CD4-positive, CD25-positive, alpha-beta regulatory T cell (primary cell): ENCODE data around the gene C6orf62. TPM values are rescaled to one million over a fixed set of nuclear protein-coding genes. Genes with fewer than 3 reads are reported as not detected.
"Not testable (repeated sequence)": the region's sequence is repeated elsewhere in the genome, so short reads cannot be mapped to it uniquely, and the experiment has no call there.

Experiments used
- ATAC-seq, 2 donors: fragments of 150-1000 bp; cut with Tn5 transposase; one replicate each; pipeline ENCODE4 v1.10.0; 2021; ENCODE audit warnings: low read depth in 2 of 2, moderate number of reproducible peaks in 2 of 2, moderate library complexity in 1 of 2
- DNase-seq, 3 donors: peaks; one replicate each; pipeline versions ENCODE4 v3.0.0 to v3.0.0-alpha.2; 2012 to 2022; ENCODE audit warnings: mixed read lengths in 1 of 3
- H3K27ac ChIP-seq: one replicate; pipeline ENCODE4 v1.7.0; 2013; ENCODE audit warnings: mild to moderate bottlenecking, low read length; ENCODE audit not compliant: insufficient read depth, poor library complexity, severe bottlenecking
- H3K27me3 ChIP-seq: one replicate; pipeline ENCODE4 v1.7.0; 2013; ENCODE audit warnings: low read length; ENCODE audit not compliant: control insufficient read depth, insufficient read depth
- H3K36me3 ChIP-seq: one replicate; pipeline ENCODE4 v1.7.0; 2013; ENCODE audit warnings: mild to moderate bottlenecking, low read length, moderate library complexity; ENCODE audit not compliant: control insufficient read depth, insufficient read depth
- H3K4me1 ChIP-seq: 2 replicates; pipeline ENCODE4 v1.7.0; 2013; ENCODE audit warnings: mild to moderate bottlenecking, low read length; ENCODE audit not compliant: insufficient read depth, control insufficient read depth, poor library complexity, severe bottlenecking
- H3K4me3 ChIP-seq: one replicate; pipeline ENCODE4 v1.7.0; 2013; ENCODE audit warnings: low read depth, mild to moderate bottlenecking, low read length, moderate library complexity
- H3K9me3 ChIP-seq, 2 experiments: 1 replicate in 1 of 2; 2 replicates in 1 of 2; pipeline ENCODE4 v1.7.0; 2013; ENCODE audit warnings: low read length in 2 of 2, mild to moderate bottlenecking in 1 of 2, moderate library complexity in 1 of 2; ENCODE audit not compliant: control insufficient read depth in 2 of 2
- H3K27ac Mint-ChIP-seq, 3 donors: one replicate each; pipeline ENCODE4 v1.8.0; 2020 to 2022; ENCODE audit warnings: mild to moderate bottlenecking in 3 of 3, mixed read lengths in 3 of 3, moderate library complexity in 2 of 3
- H3K27me3 Mint-ChIP-seq: one replicate; pipeline ENCODE4 v1.8.0; 2022; ENCODE audit warnings: mild to moderate bottlenecking, mixed read lengths
- H3K36me3 Mint-ChIP-seq: one replicate; pipeline ENCODE4 v1.8.0; 2020; ENCODE audit warnings: mixed read lengths
- H3K4me1 Mint-ChIP-seq, 4 donors: one replicate each; pipeline ENCODE4 v1.8.0; 2020 to 2022; ENCODE audit warnings: mixed read lengths in 4 of 4, mild to moderate bottlenecking in 1 of 4
- H3K4me3 Mint-ChIP-seq, 4 donors: one replicate each; pipeline ENCODE4 v1.8.0; 2020 to 2022; ENCODE audit warnings: mild to moderate bottlenecking in 4 of 4, mixed read lengths in 4 of 4, moderate library complexity in 3 of 4
- H3K9me3 Mint-ChIP-seq, 7 donors: one replicate each; pipeline ENCODE4 v1.8.0; 2020 to 2022; ENCODE audit warnings: mixed read lengths in 7 of 7, mild to moderate bottlenecking in 3 of 7, moderate library complexity in 2 of 7
- polyA plus RNA-seq, 4 donors: library from polyadenylated mRNA; unstranded; fragments of 300-500 nt; fragmentation: Illumina TruSeq; gene quantifications; one replicate each; pipeline ENCODE4 v1.2.3, GENCODE V29; 2021
- total RNA-seq: library from RNA; stranded (reverse); gene quantifications from one replicate; pipeline ENCODE4 v1.2.3, GENCODE V29; 2022

Gene C6orf62
- total and polyA plus RNA-seq, 5 donors from 2014 or later = 91.7 to 124 (median 99.6) TPM

DNA sequence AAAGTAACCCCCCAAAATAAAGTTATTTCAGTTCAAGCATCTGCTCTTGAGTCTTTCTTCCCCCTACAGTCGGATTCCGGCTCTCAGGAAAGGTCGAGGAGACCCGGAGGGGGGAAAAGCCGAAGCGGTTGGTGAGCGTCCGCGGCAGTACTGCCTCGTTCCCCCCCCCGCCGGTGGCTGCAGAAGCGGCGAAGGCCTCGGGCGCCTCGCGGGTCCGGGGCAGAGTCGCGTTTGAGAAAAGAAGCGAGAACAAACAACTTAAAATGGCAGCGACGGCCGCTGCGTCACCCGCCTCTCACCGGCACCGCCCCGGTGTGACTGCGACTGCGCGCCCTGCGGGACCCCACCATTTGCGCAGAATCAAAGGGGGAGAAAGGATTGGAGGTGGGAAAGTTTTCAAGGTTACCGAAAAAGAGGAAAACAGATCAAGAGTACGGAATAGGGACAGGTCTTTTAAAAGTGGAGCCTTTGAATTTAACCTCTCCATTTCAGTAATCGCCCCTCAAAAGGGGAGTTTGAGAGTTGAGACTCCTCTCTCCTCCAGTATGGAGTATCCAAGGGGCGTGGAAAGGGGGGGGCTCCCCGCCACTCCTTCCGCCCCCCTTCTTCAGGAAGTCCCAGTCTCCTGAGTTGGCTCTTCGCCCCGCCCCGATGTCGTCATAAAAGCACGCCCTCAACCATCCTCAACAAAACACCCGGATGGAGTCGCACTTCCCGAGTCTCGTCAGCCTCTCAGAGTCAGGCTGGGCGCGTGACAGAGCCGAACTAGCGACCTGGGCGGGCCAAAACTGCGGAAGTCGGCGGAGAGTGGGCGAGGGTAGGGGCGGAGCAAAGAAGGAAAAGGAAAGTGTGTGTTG lies 1.9 kb upstream of the C6orf62 start:
- Mint-ChIP-seq H3K36me3 (peaks cover 20% of the 10 kb centered on the region), H3K27me3 (peaks cover 9% of the 10 kb centered on the region), H3K27ac (peak overlapping the region; percentile 98 to 100 (median 100)), H3K4me1 (peaks cover 19 to 44% (median 33%) of the 10 kb centered on the region in 4 donors), H3K4me3 (peak overlapping the region; percentile 91 to 100 (median 95)), H3K9me3 (peaks cover 0 to 1% (median 0%) of the 10 kb centered on the region in 7 donors)
- H3K27ac ChIP-seq = peak overlapping the region; percentile 100
- ATAC-seq = peak; percentile 86 to 89
- H3K36me3 ChIP-seq = peaks cover 7% of the 10 kb centered on the region
- no peaks in the 10 kb centered on the region for H3K9me3 ChIP-seq
- no peaks in the 10 kb centered on the region for H3K27me3 ChIP-seq
- peak; percentile 100 for DNase-seq
- peak overlapping the region; percentile 95 for H3K4me3 ChIP-seq
- peaks cover 43% of the 10 kb centered on the region for H3K4me1 ChIP-seq

DNA sequence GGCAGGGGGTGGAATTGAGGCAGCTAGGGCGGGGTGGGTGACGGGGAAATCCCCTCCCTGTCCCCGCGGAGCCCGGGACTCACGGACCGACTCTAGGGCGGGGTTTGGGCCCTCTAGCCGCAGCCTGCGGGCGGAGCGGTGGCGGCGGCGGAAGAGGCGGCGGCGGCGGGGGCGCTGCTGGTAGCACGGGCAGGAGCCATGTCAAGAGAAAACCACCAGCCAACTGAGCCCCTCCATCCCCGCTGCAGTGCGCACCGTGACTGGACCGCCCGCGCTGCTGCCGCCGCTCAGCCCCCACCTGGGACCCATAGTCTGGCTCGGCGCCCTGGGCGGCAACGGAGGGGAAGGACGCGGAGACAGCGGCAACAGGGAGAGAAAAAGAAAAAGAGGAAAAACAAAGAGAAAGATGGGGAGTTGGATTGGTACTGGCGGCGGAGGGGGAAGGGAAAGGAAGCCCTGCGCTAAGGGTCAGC lies 1.2 kb upstream of the C6orf62 start:
- Mint-ChIP-seq H3K9me3 (peaks cover 0 to 1% (median 0%) of the 10 kb centered on the region in 7 donors), H3K36me3 (peaks cover 27% of the 10 kb centered on the region), H3K27me3 (peaks cover 9% of the 10 kb centered on the region), H3K4me3 (peak overlapping the region; percentile 91 to 100 (median 95)), H3K4me1 (peaks cover 19 to 51% (median 39%) of the 10 kb centered on the region in 4 donors), H3K27ac (peak overlapping the region; percentile 98 to 100 (median 100))
- Histone ChIP-seq H3K4me3 (peak overlapping the region; percentile 96), H3K27ac (peak overlapping the region; percentile 100), H3K4me1 (peaks cover 49% of the 10 kb centered on the region), H3K27me3 (no peaks in the 10 kb centered on the region), H3K9me3 (no peaks in the 10 kb centered on the region), H3K36me3 (peaks cover 14% of the 10 kb centered on the region)
- ATAC-seq (peak; percentile 13 to 18), DNase-seq (peak; percentile 75 to 88 (median 81))

DNA sequence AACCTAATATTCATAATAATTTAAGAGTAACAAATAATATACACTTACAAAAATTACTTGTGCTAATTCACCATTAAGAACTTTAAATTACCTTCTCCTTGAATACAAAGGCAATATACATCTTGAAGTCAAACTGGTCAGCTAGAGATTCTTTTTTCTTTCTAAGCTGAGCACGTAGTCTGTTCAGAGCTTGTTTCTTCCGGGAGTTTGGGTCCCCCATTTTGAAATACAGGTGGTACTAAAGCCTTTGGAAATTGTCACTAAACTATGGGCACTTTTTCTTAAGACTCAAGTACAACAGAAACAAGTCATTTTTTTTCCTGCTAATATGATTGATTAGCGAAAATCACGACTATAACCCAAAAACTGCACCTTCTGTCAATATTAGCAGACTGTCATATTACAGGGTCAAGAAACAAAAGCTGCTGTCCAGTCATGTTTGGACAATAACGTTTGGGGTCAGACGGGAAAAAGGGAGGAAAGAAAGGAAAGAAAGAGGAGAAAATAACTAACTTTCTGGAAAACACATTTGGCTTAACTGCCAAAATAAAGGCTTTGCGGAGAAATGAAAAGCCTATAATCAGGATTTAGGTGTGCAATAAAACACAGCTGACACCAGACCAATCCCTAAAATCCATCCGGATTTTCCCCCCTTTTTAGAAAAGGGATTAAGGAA lies 367 bp downstream of the C6orf62 start:
- Histone ChIP-seq H3K4me3 (peak overlapping the region; percentile 96), H3K27ac (peak overlapping the region; percentile 100), H3K36me3 (peaks cover 30% of the 10 kb centered on the region), H3K27me3 (no peaks in the 10 kb centered on the region), H3K4me1 (peaks cover 65% of the 10 kb centered on the region), H3K9me3 (no peaks in the 10 kb centered on the region)
- DNase-seq (peak in 2 of 3 donors; percentile 31 to 47), ATAC-seq (no peak)
- peaks cover 9% of the 10 kb centered on the region for H3K27me3 Mint-ChIP-seq
- peak overlapping the region; percentile 91 to 100 (median 95) for H3K4me3 Mint-ChIP-seq
- peak overlapping the region; percentile 92 to 100 (median 98) for H3K27ac Mint-ChIP-seq
- peaks cover 26 to 65% (median 52%) of the 10 kb centered on the region in 4 donors for H3K4me1 Mint-ChIP-seq
- H3K36me3 Mint-ChIP-seq = peaks cover 38% of the 10 kb centered on the region
- H3K9me3 Mint-ChIP-seq = peaks cover 0 to 1% (median 0%) of the 10 kb centered on the region in 7 donors

DNA sequence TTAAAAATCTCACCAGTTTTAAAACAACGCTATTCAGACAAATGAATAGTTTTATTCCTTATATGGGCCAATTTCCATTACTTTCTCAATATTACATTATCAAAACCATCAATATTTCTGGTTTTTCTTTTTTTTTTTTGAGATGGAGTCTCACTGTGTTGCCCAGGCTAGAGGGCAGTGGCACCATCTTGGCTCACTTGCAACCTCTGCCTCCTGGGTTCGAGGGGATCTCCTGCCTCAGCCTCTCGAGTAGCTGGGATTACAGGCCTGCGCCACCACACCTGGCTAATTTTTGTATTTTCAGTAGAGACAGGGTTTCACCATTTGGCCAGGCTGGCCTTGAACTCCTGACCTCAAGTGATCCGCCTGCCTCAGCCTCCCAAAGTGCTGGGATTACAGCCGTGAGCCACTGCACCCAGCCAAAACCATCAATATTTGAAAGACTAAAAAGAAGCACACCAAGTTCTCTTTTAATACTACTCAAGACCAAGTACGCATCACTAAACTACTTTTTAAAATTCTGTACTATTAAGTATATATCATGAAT lies 2.3 kb downstream of the C6orf62 start:
- H3K27me3 Mint-ChIP-seq, H3K9me3 Mint-ChIP-seq, H3K27me3 ChIP-seq, ATAC-seq, DNase-seq, H3K9me3 ChIP-seq: not testable (repeated sequence)
- peaks cover 40% of the 10 kb centered on the region for H3K36me3 Mint-ChIP-seq
- peak overlapping the region in 1 of 3 donors; percentile 98 for H3K27ac Mint-ChIP-seq
- Histone ChIP-seq H3K36me3 (peaks cover 48% of the 10 kb centered on the region), H3K4me3 (peak overlapping the region; percentile 96), H3K27ac (peak overlapping the region; percentile 100), H3K4me1 (peaks cover 79% of the 10 kb centered on the region)
- peak overlapping the region; percentile 91 to 100 (median 95) for H3K4me3 Mint-ChIP-seq
- H3K4me1 Mint-ChIP-seq = peaks cover 34 to 78% (median 62%) of the 10 kb centered on the region in 4 donors

DNA sequence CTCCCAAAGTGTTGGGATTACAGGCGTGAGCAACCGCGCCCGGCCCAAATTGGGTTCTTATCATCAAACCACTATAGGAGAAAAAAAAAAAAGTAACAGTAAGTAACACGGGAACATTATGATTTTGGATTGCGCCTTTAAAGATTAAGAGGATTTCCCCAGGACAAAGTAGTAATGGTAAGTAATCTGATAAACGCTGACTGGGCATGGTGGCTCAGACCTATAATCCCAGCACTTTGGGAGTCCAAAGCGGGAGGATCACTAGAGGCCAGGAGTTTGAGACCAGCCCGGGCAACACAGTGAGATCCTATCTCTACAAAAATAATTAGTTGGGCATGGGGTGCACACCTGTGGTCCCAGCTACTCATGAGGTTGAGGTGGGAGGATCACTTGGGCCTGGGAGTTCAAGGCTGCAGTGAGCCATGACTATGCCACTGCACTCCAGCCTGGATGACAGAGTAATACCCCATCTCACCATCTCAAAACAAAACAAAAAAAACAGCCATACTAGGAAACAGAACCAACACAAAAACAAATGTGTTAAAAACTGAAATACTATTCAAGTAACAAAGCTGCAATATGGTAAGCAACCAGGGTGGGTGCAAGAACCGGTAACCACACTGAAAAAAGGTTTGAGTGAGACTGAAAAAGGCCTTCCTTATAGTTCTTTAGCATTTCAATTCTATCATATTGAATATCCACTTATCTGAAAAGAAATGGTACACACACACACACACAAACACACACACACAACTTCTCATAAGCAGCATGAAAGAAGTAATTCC lies 8.2 kb downstream of the C6orf62 start:
- H3K4me3 ChIP-seq = peak overlapping the region; percentile 41
- Mint-ChIP-seq H3K27ac (peak overlapping the region; percentile 59 to 89 (median 66)), H3K4me1 (peaks cover 30 to 65% (median 52%) of the 10 kb centered on the region in 4 donors), H3K9me3 (no peaks in the 10 kb centered on the region), H3K4me3 (peak overlapping the region in 3 of 4 donors; percentile 36 to 64 (median 59)), H3K27me3 (no peaks in the 10 kb centered on the region), H3K36me3 (peaks cover 57% of the 10 kb centered on the region)
- no peak for ATAC-seq
- peaks cover 46% of the 10 kb centered on the region for H3K4me1 ChIP-seq
- H3K27me3 ChIP-seq = no peaks in the 10 kb centered on the region
- no peak for DNase-seq
- H3K36me3 ChIP-seq = peaks cover 99% of the 10 kb centered on the region
- H3K9me3 ChIP-seq = no peaks in the 10 kb centered on the region
- H3K27ac ChIP-seq = no peak overlapping the region

DNA sequence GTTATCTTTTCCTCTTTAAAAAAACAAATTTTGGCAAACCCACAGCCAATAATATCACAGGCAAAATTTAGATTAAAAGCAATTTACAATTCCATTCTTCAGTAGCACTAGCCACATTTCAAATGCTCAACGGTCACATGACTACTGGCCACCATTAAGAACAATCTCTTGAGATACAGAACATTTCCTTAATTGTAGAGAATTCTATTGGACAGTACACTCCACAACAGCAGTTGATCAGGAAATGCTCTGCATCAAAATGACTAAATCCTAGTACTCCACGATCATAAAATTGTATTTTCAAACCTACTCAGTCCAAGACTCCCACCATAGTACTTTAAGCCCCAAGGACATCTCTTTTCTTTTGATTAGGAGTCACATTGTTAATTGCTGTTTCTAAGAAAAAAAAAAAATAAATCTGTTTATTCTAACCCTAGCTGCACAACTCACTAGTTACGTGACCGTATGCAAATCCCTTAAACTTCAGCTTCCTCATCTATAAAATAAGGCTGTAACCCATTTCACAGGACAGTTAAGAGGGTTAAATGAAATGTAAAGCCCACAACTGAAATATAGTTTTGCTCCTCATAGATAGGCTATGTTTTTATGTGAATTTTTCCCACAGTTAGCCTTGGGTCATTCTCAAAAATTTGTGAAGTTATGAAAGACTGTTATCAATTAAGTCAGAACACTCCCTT lies 9.8 kb downstream of the C6orf62 start:
- Histone ChIP-seq H3K4me3 (no peak overlapping the region), H3K36me3 (peaks cover 99% of the 10 kb centered on the region), H3K4me1 (peaks cover 32% of the 10 kb centered on the region), H3K9me3 (no peaks in the 10 kb centered on the region), H3K27me3 (no peaks in the 10 kb centered on the region), H3K27ac (no peak overlapping the region)
- ATAC-seq = no peak
- H3K36me3 Mint-ChIP-seq = peaks cover 53% of the 10 kb centered on the region
- no peak overlapping the region for H3K4me3 Mint-ChIP-seq
- H3K4me1 Mint-ChIP-seq = peaks cover 31 to 60% (median 44%) of the 10 kb centered on the region in 4 donors
- no peak overlapping the region for H3K27ac Mint-ChIP-seq
- no peaks in the 10 kb centered on the region for H3K27me3 Mint-ChIP-seq
- H3K9me3 Mint-ChIP-seq = no peaks in the 10 kb centered on the region
- no peak for DNase-seq
